Bronchial epithelial cell (primary cell): Measurements from ENCODE around the gene VKORC1L1. TPM values are rescaled to one million over a fixed set of nuclear protein-coding genes. Genes with fewer than 3 reads are reported as not detected.
A peak's percentile ranks its signal among the peaks of the same experiment; 100 is the strongest.

Experiments used
- DNase-seq: peaks from one replicate; pipeline ENCODE4 v3.0.0-alpha.2; 2010; ENCODE audit warnings: low read depth
- FAIRE-seq: peaks from 2 replicates; lab custom pipeline; 2011; peaks lifted over from hg19 to GRCh38; lab: Jason Lieb, UNC
- H3K27me3 ChIP-seq: 2 replicates; pipeline ENCODE4 v1.5.1; 2011; ENCODE audit warnings: low read length; ENCODE audit not compliant: control insufficient read depth, insufficient read depth
- H3K36me3 ChIP-seq: 2 replicates; pipeline ENCODE4 v1.5.1; 2011; ENCODE audit warnings: low read length; ENCODE audit not compliant: control insufficient read depth, insufficient read depth
- H3K4me3 ChIP-seq: 2 replicates; pipeline ENCODE4 v1.5.1; 2011; ENCODE audit warnings: mild to moderate bottlenecking, low read depth, low read length, control low read depth
- total RNA-seq: library from RNA; depleted of rRNA; stranded (reverse); fragments of >200 nt; gene quantifications from 2 replicates; pipeline ENCODE4 v1.2.1, GENCODE V29; 2014
- TF ChIP-seq, protein P1 (sequence below): IDR thresholded peaks from 2 replicates; pipeline ENCODE4 v1.5.1; 2011; ENCODE audit warnings: mild to moderate bottlenecking, moderate library complexity, low read length, control low read depth, inconsistent platforms; ENCODE audit not compliant: insufficient read depth, severe bottlenecking

VKORC1L1 gene
- total RNA-seq, 1 donor from 2014 or later, result 11.6 TPM

DNA sequence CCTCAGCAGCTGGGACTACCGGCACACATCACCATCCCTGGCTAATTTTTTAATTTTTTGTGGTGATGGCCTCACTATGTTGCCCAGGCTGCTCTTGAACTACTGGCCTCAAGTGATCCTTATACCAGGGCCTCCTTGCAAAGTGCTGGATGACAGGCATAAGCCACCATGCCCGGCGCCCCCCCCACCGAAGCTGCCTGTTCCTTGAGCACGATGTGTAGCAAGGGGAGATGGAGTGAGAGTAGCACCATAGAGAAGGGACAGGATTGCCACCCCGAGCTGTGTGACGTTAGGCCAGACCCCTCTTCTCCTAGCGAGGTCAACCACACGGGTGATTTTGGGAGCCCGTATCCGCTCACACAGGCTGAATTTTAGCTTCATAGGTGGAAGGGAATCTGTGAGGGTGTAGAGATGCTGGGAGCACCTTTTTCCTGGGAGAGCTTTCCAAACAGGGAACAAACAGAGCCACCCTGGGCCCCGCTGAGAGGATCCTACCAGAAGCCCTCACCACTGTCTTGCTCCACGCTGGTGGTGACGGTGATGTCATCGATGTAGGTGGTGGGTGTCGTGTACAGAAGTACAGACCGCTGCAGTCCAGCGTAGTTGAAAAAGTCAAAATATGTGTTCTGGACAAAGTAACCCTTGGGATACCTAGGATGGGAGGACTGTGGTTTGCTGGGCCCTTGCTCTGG is 106.2 kb downstream of the VKORC1L1 start:
- TF ChIP-seq, protein P1, sequence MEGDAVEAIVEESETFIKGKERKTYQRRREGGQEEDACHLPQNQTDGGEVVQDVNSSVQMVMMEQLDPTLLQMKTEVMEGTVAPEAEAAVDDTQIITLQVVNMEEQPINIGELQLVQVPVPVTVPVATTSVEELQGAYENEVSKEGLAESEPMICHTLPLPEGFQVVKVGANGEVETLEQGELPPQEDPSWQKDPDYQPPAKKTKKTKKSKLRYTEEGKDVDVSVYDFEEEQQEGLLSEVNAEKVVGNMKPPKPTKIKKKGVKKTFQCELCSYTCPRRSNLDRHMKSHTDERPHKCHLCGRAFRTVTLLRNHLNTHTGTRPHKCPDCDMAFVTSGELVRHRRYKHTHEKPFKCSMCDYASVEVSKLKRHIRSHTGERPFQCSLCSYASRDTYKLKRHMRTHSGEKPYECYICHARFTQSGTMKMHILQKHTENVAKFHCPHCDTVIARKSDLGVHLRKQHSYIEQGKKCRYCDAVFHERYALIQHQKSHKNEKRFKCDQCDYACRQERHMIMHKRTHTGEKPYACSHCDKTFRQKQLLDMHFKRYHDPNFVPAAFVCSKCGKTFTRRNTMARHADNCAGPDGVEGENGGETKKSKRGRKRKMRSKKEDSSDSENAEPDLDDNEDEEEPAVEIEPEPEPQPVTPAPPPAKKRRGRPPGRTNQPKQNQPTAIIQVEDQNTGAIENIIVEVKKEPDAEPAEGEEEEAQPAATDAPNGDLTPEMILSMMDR, result no peak
- Histone ChIP-seq H3K36me3 (peaks cover 7% of the 10 kb centered on the region), H3K4me3 (no peak overlapping the region), H3K27me3 (no peaks in the 10 kb centered on the region)
- DNase-seq, result no peak
- no peak for FAIRE-seq

DNA sequence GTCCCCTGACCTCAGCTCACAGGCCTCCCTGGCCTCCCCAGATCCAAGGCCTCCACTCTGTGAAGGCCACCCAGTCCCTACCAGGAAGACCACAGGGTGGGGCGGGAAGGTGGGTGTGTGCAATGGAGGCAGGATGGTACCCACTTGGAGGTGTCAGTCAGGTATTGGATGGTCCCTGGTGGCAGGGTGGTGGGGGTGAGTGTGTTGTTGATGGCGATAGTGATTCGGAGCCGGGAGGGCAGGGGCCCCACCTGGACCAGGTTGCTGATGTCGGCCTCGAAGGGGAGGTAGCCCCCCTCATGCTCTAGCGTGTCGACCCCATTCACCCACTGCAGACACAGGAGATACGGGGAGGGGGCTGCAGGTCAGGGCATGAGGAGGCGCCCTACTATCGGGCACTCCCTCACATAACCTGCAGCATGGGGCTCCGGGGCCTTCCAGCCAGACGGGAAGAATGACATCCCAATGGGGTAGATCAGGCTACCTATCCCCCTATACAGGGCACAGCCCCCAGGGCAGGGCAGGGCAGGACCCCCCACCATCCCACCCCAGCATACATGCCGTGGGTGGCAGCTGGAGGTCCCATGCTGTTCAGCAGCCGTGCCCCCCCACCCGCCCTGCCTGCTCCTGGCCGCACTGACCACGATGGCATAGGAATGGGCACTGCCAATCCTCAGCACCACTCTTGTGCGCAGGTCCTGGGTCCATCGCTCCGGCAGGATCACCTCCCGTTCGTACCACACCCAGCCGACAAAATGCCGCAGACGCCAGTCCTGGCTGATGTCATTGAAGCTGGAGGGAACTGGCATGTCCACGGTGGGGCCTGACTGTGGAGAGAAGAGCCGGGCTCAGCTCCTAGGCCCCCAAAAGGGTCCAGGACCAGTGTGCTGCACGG is 107.0 kb downstream of the VKORC1L1 start:
- no peak overlapping the region for H3K4me3 ChIP-seq
- peaks cover 6% of the 10 kb centered on the region for H3K36me3 ChIP-seq
- H3K27me3 ChIP-seq, result no peaks in the 10 kb centered on the region
- no peak for DNase-seq
- TF ChIP-seq, protein P1, result no peak
- FAIRE-seq, result no peak

DNA sequence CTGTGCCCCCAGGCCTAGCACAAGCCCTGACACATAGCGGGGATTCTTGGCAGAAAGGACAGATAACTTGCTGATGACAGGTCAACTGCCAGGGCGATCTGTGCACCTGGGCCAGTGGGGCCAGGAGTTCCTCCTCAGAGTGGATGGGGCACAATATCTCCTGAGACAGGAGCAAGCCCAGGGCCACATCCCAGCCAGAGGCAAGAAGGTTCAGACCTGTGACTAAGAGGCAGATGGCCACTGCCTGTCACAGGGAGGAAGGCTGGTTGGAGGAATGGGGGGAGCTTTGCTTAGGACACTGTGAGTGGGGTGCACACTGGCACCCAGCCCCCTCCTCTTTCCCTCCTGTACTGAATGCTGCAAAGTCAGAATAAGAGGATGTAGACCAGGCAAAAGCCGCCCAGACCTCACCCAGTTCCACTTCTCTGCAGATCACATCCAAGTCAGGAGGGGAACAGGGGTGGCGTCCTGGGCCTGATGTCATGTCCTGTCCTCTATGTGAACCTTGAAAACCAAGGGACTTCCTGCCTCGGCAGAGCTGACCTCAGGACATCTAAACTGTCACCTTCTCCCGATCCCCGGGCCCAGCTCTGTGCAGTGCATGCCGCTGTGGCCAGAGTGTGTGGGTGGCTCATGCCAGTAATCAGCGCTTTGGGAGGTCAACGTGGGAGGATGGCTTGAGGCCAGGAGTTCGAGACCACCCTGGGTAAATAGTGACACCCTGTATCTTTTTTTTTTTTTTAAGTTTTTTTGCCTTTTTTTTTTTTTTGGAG is 107.8 kb downstream of the VKORC1L1 start:
- Histone ChIP-seq H3K36me3 (peaks cover 2% of the 10 kb centered on the region), H3K4me3 (no peak overlapping the region), H3K27me3 (no peaks in the 10 kb centered on the region)
- DNase-seq (no peak), FAIRE-seq (no peak)
- TF ChIP-seq, protein P1, result no peak

DNA sequence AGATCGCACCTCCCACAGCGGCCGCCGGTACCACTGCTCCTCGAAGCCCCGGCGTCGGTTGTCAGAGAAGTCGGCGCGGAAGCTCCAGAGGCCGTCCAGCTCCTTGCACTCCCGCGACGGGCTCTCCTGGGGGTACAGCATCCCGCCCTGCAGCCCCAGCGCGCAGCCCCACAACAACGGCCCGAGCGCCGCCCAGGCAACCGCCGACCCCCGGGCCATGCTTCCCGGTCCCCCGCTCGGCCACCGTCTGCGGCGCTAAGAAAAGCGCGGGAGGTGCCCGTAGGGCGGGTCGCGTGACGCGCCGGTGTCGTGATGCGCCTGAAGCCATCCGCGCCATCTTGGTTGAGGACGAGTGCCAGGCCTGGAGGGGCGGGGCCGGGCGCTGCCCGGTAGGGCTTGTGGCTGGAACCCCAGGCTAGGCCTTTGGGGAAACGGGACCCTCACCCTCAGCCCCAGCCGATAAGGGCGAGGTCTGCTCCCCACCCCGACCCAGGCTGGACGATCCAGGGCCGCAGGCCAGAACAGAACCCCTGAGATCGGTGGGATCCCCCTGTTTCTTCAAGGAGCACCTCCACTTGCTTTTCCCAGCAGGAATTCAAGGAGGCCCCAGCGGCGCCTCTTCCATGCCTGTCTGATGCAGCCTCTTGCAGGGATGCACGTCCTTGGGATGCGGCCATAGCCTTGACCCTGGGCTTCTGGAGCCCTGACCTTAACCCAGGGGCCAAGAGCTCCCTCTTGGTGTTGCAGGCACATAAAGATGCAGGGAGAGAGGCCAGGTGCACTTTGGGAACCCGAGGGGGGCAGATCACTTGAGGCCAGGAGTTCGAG is 109.3 kb downstream of the VKORC1L1 start, which contains the start of gene GUSB:
Gene GUSB (minus strand): TSS at position 249 of the 828 bp plus-strand sequence. CDS start 30 bp downstream, at position 219.
- DNase-seq, result peak; percentile 58
- H3K4me3 ChIP-seq, result peak within 1 kb of the TSS; percentile 85
- no peaks in the 10 kb centered on the region for H3K27me3 ChIP-seq
- H3K36me3 ChIP-seq, result peaks cover 1% of the 10 kb centered on the region
- FAIRE-seq, result no peak
- TF ChIP-seq, protein P1, result no peak
